H1 (cell line): Measurements from ENCODE around the gene SMCP. TPM values are rescaled to one million over a fixed set of nuclear protein-coding genes. Genes with fewer than 3 reads are reported as not detected.

Experiments used
- CTCF ChIA-PET: fragments of 300-600 bp; sonication (Branson Sonifier 250); formaldehyde crosslinking; loops from one replicate; lab custom pipeline; 2021; ENCODE audit not compliant: partially characterized antibody; lab: Charles Lee
- POLR2A ChIA-PET: fragments of 300-600 bp; sonication (Branson Sonifier 250); formaldehyde crosslinking; loops from one replicate; lab custom pipeline; 2021; ENCODE audit warnings: inconsistent platforms; ENCODE audit not compliant: partially characterized antibody; lab: Charles Lee
- DNase-seq, 2 experiments: peaks; one replicate each; pipeline versions ENCODE4 v3.0.0 to v3.0.0-alpha.2; 2010 to 2022; ENCODE audit warnings: low spot score in 2 of 2, low read depth in 1 of 2, mixed read lengths in 1 of 2
- FAIRE-seq: peaks from 2 replicates; lab custom pipeline; 2011; peaks lifted over from hg19 to GRCh38; lab: Jason Lieb, UNC
- H2AFZ ChIP-seq: 2 replicates; pipeline ENCODE4 v1.8.1; 2012; ENCODE audit warnings: low read length, inconsistent platforms
- H2AK5ac ChIP-seq: 2 replicates; pipeline ENCODE4 v1.6.1; 2013; ENCODE audit warnings: low read depth, low read length
- H2BK120ac ChIP-seq: replicated peaks from 2 replicates; pipeline ENCODE3; 2013; ENCODE audit warnings: low read depth, low read length, inconsistent platforms
- H2BK12ac ChIP-seq: 2 replicates; pipeline ENCODE4 v1.6.1; 2013; ENCODE audit warnings: low read depth, low read length
- H2BK15ac ChIP-seq: 2 replicates; pipeline ENCODE4 v1.6.1; 2013; ENCODE audit warnings: low read length
- H2BK20ac ChIP-seq: 2 replicates; pipeline ENCODE4 v1.6.1; 2013; ENCODE audit warnings: low read length
- H2BK5ac ChIP-seq: 2 replicates; pipeline ENCODE4 v1.6.1; 2013; ENCODE audit warnings: low read depth, low read length
- H3K14ac ChIP-seq: 2 replicates; pipeline ENCODE4 v1.6.1; 2013; ENCODE audit warnings: inconsistent platforms; ENCODE audit not compliant: insufficient read length
- H3K18ac ChIP-seq: 2 replicates; pipeline ENCODE4 v1.6.1; 2013; ENCODE audit warnings: low read length; ENCODE audit errors: extremely low read depth
- H3K23ac ChIP-seq: 2 replicates; pipeline ENCODE4 v1.6.1; 2013; ENCODE audit warnings: inconsistent platforms; ENCODE audit not compliant: insufficient read length
- H3K23me2 ChIP-seq: 2 replicates; pipeline ENCODE4 v1.6.1; 2013; ENCODE audit warnings: low read depth, low read length
- H3K27ac ChIP-seq: 2 replicates; pipeline ENCODE4 v1.6.1; 2011; ENCODE audit warnings: low read depth, low read length, inconsistent platforms
- H3K27me3 ChIP-seq, 4 experiments: replicated peaks in 1 of 4; 1 replicate in 1 of 4; 2 replicates in 3 of 4; pipeline versions ENCODE4 v1.6.1 to v1.8.1; 2011 to 2013; ENCODE audit warnings: low read length in 3 of 4, mild to moderate bottlenecking in 3 of 4, inconsistent platforms in 2 of 4, mixed read lengths in 2 of 4, moderate library complexity in 1 of 4; ENCODE audit not compliant: control insufficient read depth in 3 of 4, insufficient read depth in 3 of 4; ENCODE audit errors: extremely low read depth in 1 of 4
- H3K36me3 ChIP-seq, 4 experiments: 2 replicates each; pipeline versions ENCODE4 v1.6.1 to v1.8.1; 2011 to 2013; ENCODE audit warnings: mild to moderate bottlenecking in 4 of 4, low read length in 3 of 4, moderate library complexity in 2 of 4, control low read depth in 1 of 4, inconsistent platforms in 1 of 4; ENCODE audit not compliant: insufficient read depth in 4 of 4, control insufficient read depth in 2 of 4
- H3K4ac ChIP-seq: replicated peaks from 2 replicates; pipeline ENCODE3; 2013; ENCODE audit warnings: low read length, low read depth, mixed read lengths, inconsistent platforms; ENCODE audit not compliant: insufficient read length
- H3K4me1 ChIP-seq, 4 experiments: replicated peaks in 1 of 4; 1 replicate in 1 of 4; 2 replicates in 3 of 4; pipeline versions ENCODE4 v1.6.1 to v1.8.1; 2011 to 2013; ENCODE audit warnings: low read length in 3 of 4, inconsistent platforms in 2 of 4, mixed read lengths in 1 of 4; ENCODE audit not compliant: insufficient read depth in 4 of 4, control insufficient read depth in 3 of 4
- H3K4me2 ChIP-seq, 2 experiments: 2 replicates each; pipeline versions ENCODE4 v1.6.1 to v1.8.1; 2011 to 2013; ENCODE audit warnings: low read depth in 2 of 2, low read length in 2 of 2, control low read depth in 1 of 2, inconsistent platforms in 1 of 2, mild to moderate bottlenecking in 1 of 2; ENCODE audit not compliant: insufficient read depth in 1 of 2
- H3K4me3 ChIP-seq, 4 experiments: fragments of 200-600, 300-600 bp in 1 of 4; sonication (generic), shearing (Covaris generic), sonication (Bioruptor Twin) in 1 of 4; 2 replicates each; pipeline versions ENCODE4 v1.5.1 to v1.8.1; 2011 to 2016; ENCODE audit warnings: low read length in 4 of 4, low read depth in 3 of 4, control low read depth in 2 of 4, inconsistent platforms in 2 of 4, mild to moderate bottlenecking in 2 of 4, mixed read lengths in 1 of 4, moderate library complexity in 1 of 4; ENCODE audit not compliant: insufficient read depth in 2 of 4; ENCODE audit errors: extremely low read depth in 1 of 4
- H3K56ac ChIP-seq: replicated peaks from 2 replicates; pipeline ENCODE3; 2013; ENCODE audit warnings: low read depth, mild to moderate bottlenecking, mixed read lengths, low read length, inconsistent platforms; ENCODE audit not compliant: insufficient read length
- H3K79me1 ChIP-seq: 2 replicates; pipeline ENCODE4 v1.6.1; 2013; ENCODE audit warnings: low read depth, low read length, control low read depth
- H3K79me2 ChIP-seq, 2 experiments: 2 replicates each; pipeline versions ENCODE4 v1.6.1 to v1.8.1; 2012 to 2013; ENCODE audit warnings: low read length in 2 of 2, mild to moderate bottlenecking in 2 of 2, inconsistent platforms in 1 of 2; ENCODE audit not compliant: insufficient read depth in 2 of 2, control insufficient read depth in 1 of 2
- H3K9ac ChIP-seq, 4 experiments: replicated peaks in 1 of 4; 1 replicate in 1 of 4; 2 replicates in 3 of 4; pipeline versions ENCODE4 v1.6.1 to v1.8.1; 2011 to 2013; ENCODE audit warnings: low read depth in 3 of 4, low read length in 3 of 4, control low read depth in 2 of 4, mild to moderate bottlenecking in 2 of 4, moderate library complexity in 2 of 4, inconsistent platforms in 1 of 4; ENCODE audit errors: extremely low read depth in 1 of 4
- H3K9me3 ChIP-seq, 2 experiments: 2 replicates each; pipeline versions ENCODE4 v1.6.1 to v1.8.1; 2012 to 2013; ENCODE audit warnings: mild to moderate bottlenecking in 2 of 2, moderate library complexity in 2 of 2, control low read depth in 1 of 2, inconsistent platforms in 1 of 2, low read depth in 1 of 2, low read length in 1 of 2, mixed read lengths in 1 of 2; ENCODE audit not compliant: insufficient read depth in 2 of 2
- H4K20me1 ChIP-seq, 2 experiments: replicated peaks in 1 of 2; 2 replicates each; pipeline versions ENCODE3 to v1.8.1; 2011 to 2013; ENCODE audit warnings: inconsistent platforms in 2 of 2, low read length in 2 of 2, mild to moderate bottlenecking in 1 of 2; ENCODE audit not compliant: insufficient read depth in 2 of 2, control insufficient read depth in 1 of 2
- H4K5ac ChIP-seq: 2 replicates; pipeline ENCODE4 v1.6.1; 2013; ENCODE audit warnings: low read length, low read depth, mixed read lengths, inconsistent platforms; ENCODE audit not compliant: insufficient read length
- H4K8ac ChIP-seq: 2 replicates; pipeline ENCODE4 v1.8.0; 2013; ENCODE audit warnings: mild to moderate bottlenecking, moderate library complexity, low read length, inconsistent platforms; ENCODE audit not compliant: insufficient read depth; ENCODE audit errors: extremely low read depth
- H4K91ac ChIP-seq: replicated peaks from 2 replicates; pipeline ENCODE3; 2013; ENCODE audit warnings: low read length, mixed read lengths, inconsistent platforms; ENCODE audit not compliant: insufficient read length
- ASH2L ChIP-seq: fragments of 200-600, 300-600 bp; sonication (generic); IDR thresholded peaks from one replicate; pipeline ENCODE4 v1.7.1; 2017; ENCODE audit warnings: low read length
- CTBP2 ChIP-seq: IDR thresholded peaks from 2 replicates; pipeline ENCODE4 v1.7.0; 2011; ENCODE audit warnings: borderline replicate concordance, mild to moderate bottlenecking, moderate library complexity, mixed read lengths, low read length; ENCODE audit not compliant: insufficient read depth, insufficient read length
- KDM5A ChIP-seq: fragments of 200-600 bp; IDR thresholded peaks from 2 replicates; pipeline ENCODE4 v1.7.1; 2012; ENCODE audit warnings: mild to moderate bottlenecking, low read length, inconsistent platforms, mixed read lengths
- RXRA ChIP-seq: IDR thresholded peaks from 2 replicates; pipeline ENCODE4 v1.6.1; 2011; ENCODE audit warnings: low read depth, mild to moderate bottlenecking, low read length, moderate library complexity; ENCODE audit not compliant: insufficient read depth
- TAF1 ChIP-seq: IDR thresholded peaks from 2 replicates; pipeline ENCODE4 v1.6.1; 2011; ENCODE audit warnings: mild to moderate bottlenecking, low read depth, low read length
- TBP ChIP-seq: IDR thresholded peaks from 2 replicates; pipeline ENCODE4 v1.6.1; 2011; ENCODE audit warnings: low read depth, low read length, improper control_type of control experiment
- WGBS, 2 experiments: shearing (Covaris generic) in 1 of 2; methylation state at CpG; one replicate each; pipeline versions ENCODE4 v1.1.6 to v1.1.7; 2013 to 2015; ENCODE audit warnings: low lambda C conversion rate in 2 of 2, mixed read lengths in 2 of 2, inconsistent platforms in 1 of 2, low coverage in 1 of 2, missing lambda C conversion rate in 1 of 2; ENCODE audit not compliant: insufficient replicate concordance in 2 of 2, insufficient coverage in 1 of 2, insufficient read length in 1 of 2; ENCODE audit errors: extremely low coverage in 1 of 2, missing lambda C conversion rate in 1 of 2; 5-methylcytosine and 5-hydroxymethylcytosine counted together
- polyA plus RNA-seq, 7 experiments: library from polyadenylated mRNA; depleted of rRNA in 3 of 7; stranded (reverse) in 5 of 7; unstranded in 2 of 7; fragments of >200 nt in 5 of 7; fragments of 200-250 nt in 2 of 7; gene quantifications; 1 replicate in 5 of 7; 2 replicates in 1 of 7; 4 replicates in 1 of 7; pipeline versions ENCODE4 v1.2.1 to v1.2.3, GENCODE V29; 2011 to 2013; ENCODE audit warnings: missing spikeins in 2 of 7, mixed read lengths in 2 of 7
- total RNA-seq: library from RNA; stranded (reverse); fragmentation: NEBNext Ultra II Directional; extraction: Animal tissue kit (Norgen Biotek cat#: 25700); gene quantifications from 2 replicates; pipeline ENCODE4 v1.2.1, GENCODE V29; 2021

The SMCP gene
- total and polyA plus RNA-seq, 2 of the 8 experiments (the other 6 are each of a cell fraction or from before 2014, with no cell fraction given): not detected

- Histone ChIP-seq H3K4ac (no peak overlapping the region), H3K23ac (no peak overlapping the region), H3K9me3 (peaks cover 4 to 22% of the 10 kb centered on the region in 2 experiments; a peak in 2 of 4 replicates), H3K79me2 (no peaks in the 10 kb centered on the region), H3K4me3 (no peak overlapping the region), H2BK120ac (no peak overlapping the region), H2BK20ac (no peak overlapping the region), H3K27ac (no peak overlapping the region), H4K20me1 (no peaks in the 10 kb centered on the region), H4K8ac (no peak overlapping the region), H3K14ac (no peak overlapping the region), H2AK5ac (no peak overlapping the region), H3K27me3 (no peaks in the 10 kb centered on the region), H3K18ac (no peak overlapping the region), H4K91ac (no peak overlapping the region), H2BK15ac (no peak overlapping the region), H4K5ac (no peak overlapping the region), H3K9ac (no peak overlapping the region), H3K79me1 (no peaks in the 10 kb centered on the region), H2AFZ (no peak overlapping the region), H2BK12ac (no peak overlapping the region), H3K4me1 (no peaks in the 10 kb centered on the region), H3K4me2 (no peak overlapping the region), H3K56ac (no peak overlapping the region), H2BK5ac (no peak overlapping the region), H3K36me3 (no peaks in the 10 kb centered on the region), H3K23me2 (no peaks in the 10 kb centered on the region)
- DNase-seq (no peak), FAIRE-seq (no peak)
- CTCF ChIA-PET: no interaction called here
- TF ChIP-seq CTBP2 (no peak), TBP (no peak), RXRA (no peak), KDM5A (no peak), ASH2L (no peak), TAF1 (no peak)
- POLR2A ChIA-PET: no interaction called here
- 76% methylated on average over 1 of the region's 1 CpG; no CpG with 5 or more reads in 1 of the 2 experiments for WGBS, 2 experiments
Observed at GRCh38 chr1:152912471-152912870, 34.3 kb downstream of the SMCP start.
